ENCODE results near the gene SEC22B.
"Not testable (repeated sequence)": the region's sequence is repeated elsewhere in the genome, so short reads cannot be mapped to it uniquely, and the experiment has no call there.

SEC22B gene

GRCh38 chr1:120116094-120116493 lies 60.2 kb downstream of the SEC22B start:
- DNase-seq (ENCODE audit: low read depth), result not testable (repeated sequence)

GRCh38 chr1:120113134-120113533 lies 63.2 kb downstream of the SEC22B start:
- DNase-seq (ENCODE audit: low read depth), result not testable (repeated sequence)

- DNase-seq (ENCODE audit: low read depth), result not testable (repeated sequence)
Observed at GRCh38 chr1:120112212-120112611, 64.1 kb downstream of the SEC22B start.

- not testable (repeated sequence) for DNase-seq (ENCODE audit: low read depth)
Observed at GRCh38 chr1:120111771-120112170, 64.5 kb downstream of the SEC22B start.

- not testable (repeated sequence) for DNase-seq (ENCODE audit: low read depth)
Observed at GRCh38 chr1:120111008-120111407, 65.3 kb downstream of the SEC22B start.

- not testable (repeated sequence) for DNase-seq (ENCODE audit: low read depth)
Observed at GRCh38 chr1:120109656-120110055, 66.7 kb downstream of the SEC22B start.

- not testable (repeated sequence) for DNase-seq (ENCODE audit: low read depth)
Observed at GRCh38 chr1:120109180-120109579, 67.1 kb downstream of the SEC22B start.

GRCh38 chr1:120105288-120105687 lies 71.0 kb downstream of the SEC22B start:
- DNase-seq (ENCODE audit: low read depth), result not testable (repeated sequence)

GRCh38 chr1:120103768-120104167 lies 72.6 kb downstream of the SEC22B start:
- not testable (repeated sequence) for DNase-seq (ENCODE audit: low read depth)

- not testable (repeated sequence) for DNase-seq (ENCODE audit: low read depth)
Observed at GRCh38 chr1:120101593-120101992, 74.7 kb downstream of the SEC22B start.

All from activated T-helper 9 cell treated with anti-CD3 and anti-CD28 coated beads, Interleukin-2, amount 50 U/mL, for 16 hours (primary cell).